Fibroblast of lung (primary cell): ENCODE data around the gene MAP4K4. TPM values are rescaled to one million over a fixed set of nuclear protein-coding genes. Genes with fewer than 3 reads are reported as not detected.

ENCODE experiments used
- DNase-seq, 2 donors: peaks; one replicate each; pipeline versions ENCODE4 v3.0.0 to v3.0.0-alpha.2; 2010; ENCODE audit warnings: low read depth in 2 of 2
- H2AFZ ChIP-seq: 2 replicates; pipeline ENCODE4 v1.5.1; 2012; ENCODE audit warnings: low read length, control low read depth, inconsistent platforms
- H3K27ac ChIP-seq: 2 replicates; pipeline ENCODE4 v1.5.1; 2011; ENCODE audit warnings: low read length, control low read depth; ENCODE audit not compliant: insufficient read depth
- H3K27me3 ChIP-seq: 2 replicates; pipeline ENCODE4 v1.5.1; 2011; ENCODE audit warnings: mild to moderate bottlenecking, low read length; ENCODE audit not compliant: control insufficient read depth, insufficient read depth
- H3K36me3 ChIP-seq: 2 replicates; pipeline ENCODE4 v1.5.1; 2011; ENCODE audit warnings: low read length; ENCODE audit not compliant: control insufficient read depth, insufficient read depth
- H3K4me1 ChIP-seq: 2 replicates; pipeline ENCODE4 v1.5.1; 2011; ENCODE audit warnings: low read length; ENCODE audit not compliant: control insufficient read depth, insufficient read depth; ENCODE audit errors: extremely low read depth
- H3K4me2 ChIP-seq: 2 replicates; pipeline ENCODE4 v1.5.1; 2011; ENCODE audit warnings: low read length, control low read depth; ENCODE audit not compliant: insufficient read depth; ENCODE audit errors: extremely low read depth
- H3K4me3 ChIP-seq, 4 experiments: fragments of 200-600 bp in 1 of 4; sonication (generic) in 1 of 4; replicated peaks in 1 of 4; 2 replicates each; pipeline ENCODE4 v1.5.1; 2011 to 2016; ENCODE audit warnings: low read length in 4 of 4, low read depth in 3 of 4, mild to moderate bottlenecking in 3 of 4, control low read depth in 2 of 4, inconsistent platforms in 1 of 4, mixed read lengths in 1 of 4; ENCODE audit not compliant: insufficient read depth in 1 of 4; ENCODE audit errors: control extremely low read depth in 1 of 4
- H3K79me2 ChIP-seq: 2 replicates; pipeline ENCODE4 v1.5.1; 2012; ENCODE audit warnings: mild to moderate bottlenecking, low read length, inconsistent platforms; ENCODE audit not compliant: control insufficient read depth, insufficient read depth
- H3K9ac ChIP-seq: 2 replicates; pipeline ENCODE4 v1.5.1; 2011; ENCODE audit warnings: mild to moderate bottlenecking, low read length, control low read depth; ENCODE audit not compliant: insufficient read depth
- H3K9me3 ChIP-seq: 2 replicates; pipeline ENCODE4 v1.5.1; 2012; ENCODE audit warnings: low read depth, low read length; ENCODE audit not compliant: control insufficient read depth, insufficient read depth
- H4K20me1 ChIP-seq: 2 replicates; pipeline ENCODE4 v1.5.1; 2011; ENCODE audit warnings: low read length; ENCODE audit not compliant: control insufficient read depth, insufficient read depth; ENCODE audit errors: extremely low read depth
- EZH2 ChIP-seq: IDR thresholded peaks from 2 replicates; pipeline ENCODE4 v1.5.1; 2012; ENCODE audit warnings: low read length, control low read depth, mild to moderate bottlenecking; ENCODE audit errors: missing control alignments
- polyA plus RNA-seq, 2 donors: library from polyadenylated mRNA; depleted of rRNA in 1 of 2; stranded (reverse) in 1 of 2; unstranded in 1 of 2; fragments of >200 nt; gene quantifications; 2 replicates each; pipeline ENCODE4 v1.2.1, GENCODE V29; 2011 to 2012; ENCODE audit warnings: missing spikeins in 1 of 2
- total RNA-seq: library from RNA; depleted of rRNA; stranded (reverse); fragments of >200 nt; gene quantifications from 2 replicates; pipeline ENCODE4 v1.2.1, GENCODE V29; 2014
- TF ChIP-seq, protein P1 (sequence below), 2 donors: IDR thresholded peaks in 1 of 2; conservative IDR thresholded peaks in 1 of 2; 1 replicate in 1 of 2; 2 replicates in 1 of 2; pipeline ENCODE4 v1.5.1; 2011 to 2012; ENCODE audit warnings: low read length in 2 of 2, control low read depth in 1 of 2, inconsistent platforms in 1 of 2, low read depth in 1 of 2, mild to moderate bottlenecking in 1 of 2

MAP4K4 gene
- total and polyA plus RNA-seq, 2 donors (not counting 1 experiment from before 2014, with no cell fraction given), result 113 to 164 TPM

- Histone ChIP-seq H3K9me3 (no peaks in the 10 kb centered on the region), H3K4me3 (no peak overlapping the region), H3K9ac (no peak overlapping the region), H3K36me3 (no peaks in the 10 kb centered on the region), H3K27me3 (no peaks in the 10 kb centered on the region), H3K4me2 (no peak overlapping the region), H2AFZ (no peak overlapping the region), H3K27ac (no peak overlapping the region), H3K4me1 (peaks cover 25% of the 10 kb centered on the region), H4K20me1 (no peaks in the 10 kb centered on the region), H3K79me2 (peaks cover 93% of the 10 kb centered on the region)
- TF ChIP-seq, protein P1, sequence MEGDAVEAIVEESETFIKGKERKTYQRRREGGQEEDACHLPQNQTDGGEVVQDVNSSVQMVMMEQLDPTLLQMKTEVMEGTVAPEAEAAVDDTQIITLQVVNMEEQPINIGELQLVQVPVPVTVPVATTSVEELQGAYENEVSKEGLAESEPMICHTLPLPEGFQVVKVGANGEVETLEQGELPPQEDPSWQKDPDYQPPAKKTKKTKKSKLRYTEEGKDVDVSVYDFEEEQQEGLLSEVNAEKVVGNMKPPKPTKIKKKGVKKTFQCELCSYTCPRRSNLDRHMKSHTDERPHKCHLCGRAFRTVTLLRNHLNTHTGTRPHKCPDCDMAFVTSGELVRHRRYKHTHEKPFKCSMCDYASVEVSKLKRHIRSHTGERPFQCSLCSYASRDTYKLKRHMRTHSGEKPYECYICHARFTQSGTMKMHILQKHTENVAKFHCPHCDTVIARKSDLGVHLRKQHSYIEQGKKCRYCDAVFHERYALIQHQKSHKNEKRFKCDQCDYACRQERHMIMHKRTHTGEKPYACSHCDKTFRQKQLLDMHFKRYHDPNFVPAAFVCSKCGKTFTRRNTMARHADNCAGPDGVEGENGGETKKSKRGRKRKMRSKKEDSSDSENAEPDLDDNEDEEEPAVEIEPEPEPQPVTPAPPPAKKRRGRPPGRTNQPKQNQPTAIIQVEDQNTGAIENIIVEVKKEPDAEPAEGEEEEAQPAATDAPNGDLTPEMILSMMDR (conservative IDR thresholded peaks at IDR 0.05 in 1 of 2, IDR thresholded peaks at IDR 0.05 in 1 of 2; ENCODE audit: low read depth in 1 of 2, low read length in 2 of 2), result no peak
- TF ChIP-seq EZH2, result no peak
- DNase-seq, result no peak
Measured at GRCh38 chr2:101808006-101808562, 110.6 kb downstream of the MAP4K4 start.

- Histone ChIP-seq H3K4me2 (no peak overlapping the region), H3K27me3 (no peaks in the 10 kb centered on the region), H3K79me2 (peaks cover 93% of the 10 kb centered on the region), H4K20me1 (no peaks in the 10 kb centered on the region), H3K4me3 (no peak overlapping the region), H3K27ac (no peak overlapping the region), H3K36me3 (no peaks in the 10 kb centered on the region), H3K4me1 (peaks cover 21% of the 10 kb centered on the region), H3K9ac (no peak overlapping the region), H2AFZ (no peak overlapping the region), H3K9me3 (no peaks in the 10 kb centered on the region)
- TF ChIP-seq EZH2, result no peak
- TF ChIP-seq, protein P1 (conservative IDR thresholded peaks at IDR 0.05 in 1 of 2, IDR thresholded peaks at IDR 0.05 in 1 of 2; ENCODE audit: low read depth in 1 of 2, low read length in 2 of 2), result no peak
- DNase-seq, result peak; percentile 32 to 81
Measured at GRCh38 chr2:101809698-101810097, 112.2 kb downstream of the MAP4K4 start.

DNA sequence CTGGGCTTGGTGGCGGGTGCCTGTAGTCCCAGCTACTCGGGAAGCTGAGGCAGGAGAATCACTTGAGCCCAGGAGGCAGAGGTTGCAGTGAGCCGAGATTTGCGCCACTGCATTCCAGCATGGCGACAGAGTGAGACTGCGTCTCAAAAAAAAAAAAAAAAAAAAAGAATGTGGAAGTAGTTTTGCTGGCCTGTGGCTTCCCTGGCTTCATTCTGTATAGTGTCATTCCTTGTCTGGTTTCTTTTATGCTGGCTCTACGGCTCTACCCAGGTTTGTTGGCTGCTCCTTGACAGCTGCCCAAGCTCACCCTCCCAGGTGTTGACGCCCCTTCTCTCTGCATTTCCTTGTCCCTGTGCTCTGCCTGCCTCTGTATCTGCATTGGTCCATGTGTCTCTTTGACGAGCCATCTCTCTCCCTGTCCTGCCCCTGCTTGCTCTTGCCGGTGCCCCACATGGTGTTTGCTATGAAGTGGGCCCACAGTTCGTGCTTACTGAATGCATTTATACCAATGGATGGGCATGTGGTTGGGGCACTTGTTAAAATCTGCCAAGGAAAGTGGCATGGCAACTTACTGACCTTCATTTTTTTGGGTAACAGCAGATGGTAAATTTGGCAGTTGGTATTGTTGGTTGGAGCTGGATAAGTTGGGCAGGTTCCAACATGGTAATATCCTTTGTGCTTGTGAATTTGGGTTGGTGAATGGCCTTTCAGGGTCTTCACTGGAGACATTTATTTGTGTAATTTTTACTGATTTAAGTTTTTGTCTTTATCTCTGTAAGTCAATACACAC, 113.9 kb downstream of the MAP4K4 start:
- Histone ChIP-seq H3K4me1 (peaks cover 12% of the 10 kb centered on the region), H3K27me3 (no peaks in the 10 kb centered on the region), H3K79me2 (peaks cover 94% of the 10 kb centered on the region), H3K4me3 (no peak overlapping the region), H3K4me2 (no peak overlapping the region), H3K9ac (no peak overlapping the region), H3K9me3 (no peaks in the 10 kb centered on the region), H2AFZ (no peak overlapping the region), H3K27ac (no peak overlapping the region), H3K36me3 (no peaks in the 10 kb centered on the region), H4K20me1 (no peaks in the 10 kb centered on the region)
- TF ChIP-seq, protein P1 (conservative IDR thresholded peaks at IDR 0.05 in 1 of 2, IDR thresholded peaks at IDR 0.05 in 1 of 2; ENCODE audit: low read depth in 1 of 2, low read length in 2 of 2), result no peak
- no peak for TF ChIP-seq EZH2
- DNase-seq, result peak in 1 of 2 donors; percentile 39
